Thymus (tissue), 11 donors: ENCODE data around the gene UGT3A1. TPM values are rescaled to one million over a fixed set of nuclear protein-coding genes. Genes with fewer than 3 reads are reported as not detected.

Source experiments
- DNase-seq, 9 donors: peaks; one replicate each; pipeline ENCODE4 v3.0.0-alpha.2; 2013; ENCODE audit warnings: low spot score in 9 of 9, low read depth in 6 of 9, missing footprints in 1 of 9
- H3K27ac ChIP-seq, 2 donors: one replicate each; pipeline ENCODE4 v1.5.1; 2013; ENCODE audit warnings: control low read depth in 1 of 2, low read depth in 1 of 2, low read length in 1 of 2, mild to moderate bottlenecking in 1 of 2, moderate library complexity in 1 of 2
- H3K27me3 ChIP-seq, 2 donors: one replicate each; pipeline ENCODE4 v1.5.1; 2013; ENCODE audit warnings: low read length in 1 of 2; ENCODE audit not compliant: control insufficient read depth in 2 of 2, insufficient read depth in 1 of 2
- H3K36me3 ChIP-seq, 2 donors: one replicate each; pipeline ENCODE4 v1.5.1; 2013; ENCODE audit warnings: low read length in 1 of 2, mild to moderate bottlenecking in 1 of 2, moderate library complexity in 1 of 2; ENCODE audit not compliant: control insufficient read depth in 2 of 2, insufficient read depth in 2 of 2
- H3K4me1 ChIP-seq, 2 donors: one replicate each; pipeline ENCODE4 v1.5.1; 2013; ENCODE audit warnings: low read length in 2 of 2; ENCODE audit not compliant: control insufficient read depth in 2 of 2, insufficient read depth in 2 of 2
- H3K4me3 ChIP-seq, 2 donors: one replicate each; pipeline ENCODE4 v1.5.1; 2013; ENCODE audit warnings: low read length in 2 of 2, control low read depth in 1 of 2, mild to moderate bottlenecking in 1 of 2
- H3K9me3 ChIP-seq, 2 donors: one replicate each; pipeline ENCODE4 v1.5.1; 2013; ENCODE audit warnings: low read length in 1 of 2, mild to moderate bottlenecking in 1 of 2; ENCODE audit not compliant: control insufficient read depth in 2 of 2, insufficient read depth in 1 of 2
- WGBS: extraction: QIAGEN DNeasy Blood & Tissue Kit; methylation state at CpG from one replicate; pipeline ENCODE4 v1.1.7; 2013; 5-methylcytosine and 5-hydroxymethylcytosine counted together
- polyA plus RNA-seq: library from polyadenylated mRNA; stranded (reverse); fragments of 200-250 nt; gene quantifications from one replicate; pipeline ENCODE4 v1.2.3, GENCODE V29; 2013
- total RNA-seq: library from RNA; stranded (reverse); fragments of 120-200 nt; gene quantifications from one replicate; pipeline ENCODE4 v1.2.4, GENCODE V29; 2013
- donor health status: healthy.

UGT3A1 gene
- total and polyA plus RNA-seq, 2 donors = 0.09 to 0.11 TPM

GRCh38 chr5:35971878-35972210 lies 19.3 kb downstream of the UGT3A1 start:
- no peak overlapping the region for H3K4me3 ChIP-seq
- DNase-seq = no peak
- H3K9me3 ChIP-seq = no peaks in the 10 kb centered on the region
- WGBS = 92% methylated on average over 5 of the region's 5 CpGs
- H3K27ac ChIP-seq = no peak overlapping the region
- H3K4me1 ChIP-seq = no peaks in the 10 kb centered on the region
- no peaks in the 10 kb centered on the region for H3K27me3 ChIP-seq
- no peaks in the 10 kb centered on the region for H3K36me3 ChIP-seq

GRCh38 chr5:35971186-35971877 lies 19.9 kb downstream of the UGT3A1 start:
- Histone ChIP-seq H3K4me1 (no peaks in the 10 kb centered on the region), H3K9me3 (no peaks in the 10 kb centered on the region), H3K27me3 (no peaks in the 10 kb centered on the region), H3K36me3 (no peaks in the 10 kb centered on the region), H3K4me3 (no peak overlapping the region), H3K27ac (no peak overlapping the region)
- WGBS = 95% methylated on average over 4 of the region's 4 CpGs
- DNase-seq = no peak

GRCh38 chr5:35963381-35963843 lies 27.8 kb downstream of the UGT3A1 start:
- Histone ChIP-seq H3K36me3 (no peaks in the 10 kb centered on the region), H3K27me3 (no peaks in the 10 kb centered on the region), H3K4me1 (no peaks in the 10 kb centered on the region), H3K9me3 (peaks cover 0 to 10% of the 10 kb centered on the region in 2 donors), H3K4me3 (no peak overlapping the region), H3K27ac (no peak overlapping the region)
- no peak for DNase-seq
- WGBS = 68% methylated on average over 8 of the region's 8 CpGs

- Histone ChIP-seq H3K27ac (no peak overlapping the region), H3K9me3 (peaks cover 0 to 10% of the 10 kb centered on the region in 2 donors), H3K4me1 (no peaks in the 10 kb centered on the region), H3K27me3 (no peaks in the 10 kb centered on the region), H3K4me3 (no peak overlapping the region), H3K36me3 (no peaks in the 10 kb centered on the region)
- WGBS = 86% methylated on average over 7 of the region's 7 CpGs
- DNase-seq = no peak
Observed at GRCh38 chr5:35960328-35960727, 30.9 kb downstream of the UGT3A1 start.

- H3K9me3 ChIP-seq = no peaks in the 10 kb centered on the region
- H3K27ac ChIP-seq = no peak overlapping the region
- DNase-seq = no peak
- 97% methylated on average over 1 of the region's 1 CpG for WGBS
- H3K27me3 ChIP-seq = no peaks in the 10 kb centered on the region
- H3K4me1 ChIP-seq = peaks cover 6 to 12% of the 10 kb centered on the region in 2 donors
- H3K4me3 ChIP-seq = no peak overlapping the region
- no peaks in the 10 kb centered on the region for H3K36me3 ChIP-seq
Observed at GRCh38 chr5:35956429-35956828, 34.8 kb downstream of the UGT3A1 start.

- H3K27ac ChIP-seq = peak overlapping the region in 1 of 2 donors; percentile 62
- H3K27me3 ChIP-seq = no peaks in the 10 kb centered on the region
- H3K36me3 ChIP-seq = no peaks in the 10 kb centered on the region
- H3K4me3 ChIP-seq = no peak overlapping the region
- DNase-seq = peak; percentile 27 to 87 (median 64)
- 16% methylated on average over 9 of the region's 9 CpGs for WGBS
- H3K9me3 ChIP-seq = no peaks in the 10 kb centered on the region
- H3K4me1 ChIP-seq = peaks cover 6 to 12% of the 10 kb centered on the region in 2 donors
Observed at GRCh38 chr5:35954175-35954574, 37.0 kb downstream of the UGT3A1 start.

- DNase-seq = no peak
- Histone ChIP-seq H3K9me3 (peaks cover 0 to 4% of the 10 kb centered on the region in 2 donors), H3K27me3 (no peaks in the 10 kb centered on the region), H3K27ac (no peak overlapping the region), H3K36me3 (no peaks in the 10 kb centered on the region), H3K4me1 (no peaks in the 10 kb centered on the region), H3K4me3 (no peak overlapping the region)
- WGBS = 78% methylated on average over 5 of the region's 5 CpGs
Observed at GRCh38 chr5:35947085-35947484, 44.1 kb downstream of the UGT3A1 start.

GRCh38 chr5:35939639-35940038 lies 51.6 kb downstream of the UGT3A1 start:
- Histone ChIP-seq H3K4me1 (peaks cover 0 to 6% of the 10 kb centered on the region in 2 donors), H3K27me3 (no peaks in the 10 kb centered on the region), H3K9me3 (no peaks in the 10 kb centered on the region), H3K4me3 (no peak overlapping the region), H3K36me3 (no peaks in the 10 kb centered on the region), H3K27ac (no peak overlapping the region)
- no peak for DNase-seq
- WGBS = 64% methylated on average over 3 of the region's 3 CpGs

- Histone ChIP-seq H3K4me3 (no peak within 1 kb of the TSS), H3K27me3 (no peaks in the 10 kb centered on the region), H3K4me1 (peaks cover 0 to 6% of the 10 kb centered on the region in 2 donors), H3K9me3 (no peaks in the 10 kb centered on the region), H3K27ac (no peak within 1 kb of the TSS), H3K36me3 (no peaks in the 10 kb centered on the region)
- DNase-seq = peak in 3 of 9 donors; percentile 55 to 75 (median 59)
- 68% methylated on average over 2 of the region's 2 CpGs for WGBS
Observed at GRCh38 chr5:35938568-35939227, 52.5 kb downstream of the UGT3A1 start, which contains the start of gene CAPSL. Gene CAPSL, minus strand, starts transcription at chr5:35938622. Its CDS starts 17,502 bp downstream, at chr5:35921120.
